Ovary (tissue), 9 donors: ENCODE data around the gene OSR1. TPM values are rescaled to one million over a fixed set of nuclear protein-coding genes. Genes with fewer than 3 reads are reported as not detected.

Source experiments
- DNase-seq, 5 donors: peaks; one replicate each; pipeline ENCODE4 v3.0.0-alpha.2; 2019 to 2020
- H3K27ac ChIP-seq, 2 donors: fragments of 200-600 bp; one replicate each; pipeline versions ENCODE4 v1.5.1 to v1.8.0; 2019 to 2022
- H3K27me3 ChIP-seq: fragments of 200-600 bp; one replicate; pipeline ENCODE4 v1.8.0; 2022
- H3K36me3 ChIP-seq: fragments of 200-600 bp; sonication (generic); one replicate; pipeline ENCODE4 v1.5.1; 2019
- H3K4me1 ChIP-seq: one replicate; pipeline ENCODE4 v1.8.1; 2013; ENCODE audit warnings: mild to moderate bottlenecking, moderate library complexity; ENCODE audit not compliant: insufficient read depth
- H3K4me3 ChIP-seq: fragments of 200-600 bp; sonication (generic); one replicate; pipeline ENCODE4 v1.5.1; 2017
- H3K9me3 ChIP-seq, 2 donors: fragments of 200-600 bp in 1 of 2; sonication (generic) in 1 of 2; one replicate each; pipeline versions ENCODE4 v1.5.1 to v1.8.1; 2013 to 2019; ENCODE audit warnings: mild to moderate bottlenecking in 1 of 2, moderate library complexity in 1 of 2
- CTCF ChIP-seq, 3 donors: fragments of 450-650 bp in 2 of 3; fragments of 200-600 bp in 1 of 3; IDR thresholded peaks; one replicate each; pipeline versions ENCODE4 v1.5.1 to v1.8.0; 2016 to 2022; ENCODE audit warnings: antibody characterized with exemption in 3 of 3, mild to moderate bottlenecking in 1 of 3
- EP300 ChIP-seq: sonication (generic); formaldehyde crosslinking; IDR thresholded peaks from one replicate; pipeline ENCODE4 v1.6.1; 2017; ENCODE audit warnings: antibody characterized with exemption
- POLR2A ChIP-seq: fragments of 450-650 bp; IDR thresholded peaks from one replicate; pipeline ENCODE4 v1.6.1; 2017; ENCODE audit warnings: antibody characterized with exemption, mild to moderate bottlenecking, moderate library complexity
- WGBS, 3 donors: extraction: QIAGEN DNeasy Blood & Tissue Kit in 1 of 3; methylation state at CpG; one replicate each; pipeline versions ENCODE4 v1.1.5 to v1.1.7; 2013 to 2017; 5-methylcytosine and 5-hydroxymethylcytosine counted together
- intact Hi-C, 4 donors: fragments of 100-400 bp; cut with DNase I; formaldehyde crosslinking; loops; one replicate each; pipeline versions ENCODE4 v1.11.0 to v1.15.1; 2022 to 2023
- polyA plus RNA-seq, 2 donors: library from polyadenylated mRNA; stranded (reverse); fragments of 200-250 nt in 1 of 2; fragments of 350-450 nt in 1 of 2; fragmentation: Illumina TruSeq in 1 of 2; extraction: RNeasy Lipid Tissue Mini Kit (QIAGEN cat#74804) in 1 of 2; gene quantifications; one replicate each; pipeline ENCODE4 v1.2.3, GENCODE V29; 2013 to 2014
- total RNA-seq, 7 donors: library from RNA; depleted of rRNA in 2 of 7; stranded (reverse); fragments of >200 nt in 2 of 7; fragmentation: NEBNext Ultra II Directional in 3 of 7; extraction: Animal tissue kit (Norgen Biotek cat#: 25700) in 3 of 7; gene quantifications; one replicate each; pipeline versions ENCODE4 v1.1.0 to v1.2.4, GENCODE V29; 2016 to 2023
- donor health status: DM: no; HTN: no; CAD: no; lungs with moderate emphysema.
- donor health status: DM: no; HTN: no; CAD: no.
- donor health status: Bipolar disorder and iron deficiency.
- donor health status: DM: yes; HTN: yes; CAD: no.
- donor health status: DM: no; HTN: no; CAD: no.
- donor health status: DM: yes; HTN: yes; CAD: no.

The OSR1 gene
- total and polyA plus RNA-seq, 9 donors = 2.5 to 11.5 (median 5.5) TPM

GRCh38 chr2:19355416-19355821 lies 3.0 kb downstream of the OSR1 start:
- no peak for DNase-seq
- intact Hi-C loops = loop anchor here in 1 of 4 donors (10.0 kb wide), 1 partner anchor 361 kb away; no protein-coding TSS in a partner anchor
- no peaks in the 10 kb centered on the region for H3K27me3 ChIP-seq
- TF ChIP-seq CTCF (IDR thresholded peaks at IDR 0.05) (no peak), POLR2A (no peak), EP300 (no peak)
- 75 to 96% (median 89%) methylated on average over 18 of the region's 18 CpGs for WGBS, 3 donors
- no peak overlapping the region for H3K4me3 ChIP-seq
- no peaks in the 10 kb centered on the region for H3K9me3 ChIP-seq
- H3K27ac ChIP-seq = no peak overlapping the region
- H3K4me1 ChIP-seq = no peaks in the 10 kb centered on the region
- no peaks in the 10 kb centered on the region for H3K36me3 ChIP-seq

- no peak for DNase-seq
- 71 to 89% (median 86%) methylated on average over 3 of the region's 3 CpGs for WGBS, 3 donors
- no peaks in the 10 kb centered on the region for H3K4me1 ChIP-seq
- no peaks in the 10 kb centered on the region for H3K36me3 ChIP-seq
- no peak overlapping the region for H3K27ac ChIP-seq
- no peaks in the 10 kb centered on the region for H3K9me3 ChIP-seq
- no peaks in the 10 kb centered on the region for H3K27me3 ChIP-seq
- TF ChIP-seq CTCF (IDR thresholded peaks at IDR 0.05) (no peak), POLR2A (no peak), EP300 (no peak)
- no peak overlapping the region for H3K4me3 ChIP-seq
- intact Hi-C loops = loop anchor here in 1 of 4 donors (10.0 kb wide), 1 partner anchor 360 kb away; no protein-coding TSS in a partner anchor
These were observed 3.4 kb downstream of the OSR1 start for GRCh38 chr2:19355014-19355405.

GRCh38 chr2:19353721-19354050 lies 4.7 kb downstream of the OSR1 start:
- H3K36me3 ChIP-seq = no peaks in the 10 kb centered on the region
- no peaks in the 10 kb centered on the region for H3K27me3 ChIP-seq
- no peaks in the 10 kb centered on the region for H3K4me1 ChIP-seq
- no peak overlapping the region for H3K27ac ChIP-seq
- H3K9me3 ChIP-seq = no peaks in the 10 kb centered on the region
- no peak for DNase-seq
- 85 to 90% (median 89%) methylated on average over 11 of the region's 11 CpGs for WGBS, 3 donors
- TF ChIP-seq EP300 (no peak), CTCF (IDR thresholded peaks at IDR 0.05) (no peak), POLR2A (no peak)
- intact Hi-C loops = loop anchor here in 1 of 4 donors (10.0 kb wide), 1 partner anchor 359 kb away; no protein-coding TSS in a partner anchor
- no peak overlapping the region for H3K4me3 ChIP-seq

- H3K4me3 ChIP-seq = no peak overlapping the region
- no peaks in the 10 kb centered on the region for H3K27me3 ChIP-seq
- intact Hi-C loops = loop anchor here in 1 of 4 donors (10.0 kb wide), 1 partner anchor 358 kb away; no protein-coding TSS in a partner anchor
- H3K36me3 ChIP-seq = no peaks in the 10 kb centered on the region
- H3K4me1 ChIP-seq = peaks cover 3% of the 10 kb centered on the region
- H3K27ac ChIP-seq = no peak overlapping the region
- no peak for TF ChIP-seq POLR2A
- TF ChIP-seq CTCF (IDR thresholded peaks at IDR 0.05) = no peak
- no peak for TF ChIP-seq EP300
- no peak for DNase-seq
- WGBS, 3 donors = 86 to 88% (median 87%) methylated on average over 40 of the region's 40 CpGs
- H3K9me3 ChIP-seq = no peaks in the 10 kb centered on the region
These were observed 5.3 kb downstream of the OSR1 start for GRCh38 chr2:19352946-19353720.
